Prostate gland (tissue), 2 donors: ENCODE measurements around the gene FARP1. TPM values are rescaled to one million over a fixed set of nuclear protein-coding genes. Genes with fewer than 3 reads are reported as not detected.
A peak's percentile ranks its signal among the peaks of the same experiment; 100 is the strongest.
"Not testable (repeated sequence)": the region's sequence is repeated elsewhere in the genome, so short reads cannot be mapped to it uniquely, and the experiment has no call there.

ENCODE experiments used
- DNase-seq: peaks from one replicate; pipeline ENCODE4 v3.0.0-alpha.2; 2019; ENCODE audit warnings: low spot score
- H3K27ac ChIP-seq, 2 donors: fragments of 200-600 bp; sonication (generic); 2 replicates each; pipeline ENCODE4 v1.5.1; 2017 to 2019
- H3K27me3 ChIP-seq: fragments of 200-600 bp; sonication (generic); replicated peaks from 2 replicates; pipeline ENCODE4 v1.5.1; 2019; ENCODE audit not compliant: insufficient read depth
- H3K36me3 ChIP-seq, 2 donors: fragments of 200-600 bp; sonication (generic); 1 replicate in 1 of 2; 2 replicates in 1 of 2; pipeline versions ENCODE4 v1.5.1 to v1.8.1; 2017 to 2019
- H3K4me1 ChIP-seq: fragments of 200-600 bp; sonication (generic); replicated peaks from 2 replicates; pipeline ENCODE4 v1.5.1; 2019
- H3K4me3 ChIP-seq, 2 donors: fragments of 200-600 bp; sonication (generic); 2 replicates each; pipeline ENCODE4 v1.5.1; 2017 to 2019
- H3K9me3 ChIP-seq: fragments of 200-600 bp; sonication (generic); 2 replicates; pipeline ENCODE4 v1.5.1; 2017
- POLR2A ChIP-seq: fragments of 450-650 bp; IDR thresholded peaks from one replicate; pipeline ENCODE4 v1.6.1; 2016; ENCODE audit warnings: antibody characterized with exemption, mild to moderate bottlenecking
- POLR2AphosphoS5 ChIP-seq: sonication (generic); formaldehyde crosslinking; IDR thresholded peaks from one replicate; pipeline ENCODE4 v1.6.1; 2017; ENCODE audit warnings: antibody characterized with exemption
- WGBS: methylation state at CpG from one replicate; pipeline ENCODE4 v1.1.5; 2018; 5-methylcytosine and 5-hydroxymethylcytosine counted together
- intact Hi-C: fragments of 100-400 bp; cut with DNase I; formaldehyde crosslinking; loops from one replicate; pipeline ENCODE4 v1.14.2; 2022
- total RNA-seq, 2 donors: library from RNA; depleted of rRNA; stranded (reverse); fragments of >200 nt; gene quantifications; one replicate each; pipeline ENCODE4 v1.1.0, GENCODE V29; 2016
- TF ChIP-seq, protein P1 (sequence below), 4 experiments: fragments of 200-600 bp in 2 of 4; fragments of 450-650 bp in 2 of 4; sonication (generic) in 2 of 4; IDR thresholded peaks; 1 replicate in 3 of 4; 2 replicates in 1 of 4; pipeline ENCODE4 v1.5.1; 2016 to 2019; ENCODE audit warnings: antibody characterized with exemption in 4 of 4, mild to moderate bottlenecking in 2 of 4, moderate library complexity in 2 of 4

Gene FARP1
- total RNA-seq, 2 donors from 2014 or later = 70.6 to 77.5 TPM

DNA sequence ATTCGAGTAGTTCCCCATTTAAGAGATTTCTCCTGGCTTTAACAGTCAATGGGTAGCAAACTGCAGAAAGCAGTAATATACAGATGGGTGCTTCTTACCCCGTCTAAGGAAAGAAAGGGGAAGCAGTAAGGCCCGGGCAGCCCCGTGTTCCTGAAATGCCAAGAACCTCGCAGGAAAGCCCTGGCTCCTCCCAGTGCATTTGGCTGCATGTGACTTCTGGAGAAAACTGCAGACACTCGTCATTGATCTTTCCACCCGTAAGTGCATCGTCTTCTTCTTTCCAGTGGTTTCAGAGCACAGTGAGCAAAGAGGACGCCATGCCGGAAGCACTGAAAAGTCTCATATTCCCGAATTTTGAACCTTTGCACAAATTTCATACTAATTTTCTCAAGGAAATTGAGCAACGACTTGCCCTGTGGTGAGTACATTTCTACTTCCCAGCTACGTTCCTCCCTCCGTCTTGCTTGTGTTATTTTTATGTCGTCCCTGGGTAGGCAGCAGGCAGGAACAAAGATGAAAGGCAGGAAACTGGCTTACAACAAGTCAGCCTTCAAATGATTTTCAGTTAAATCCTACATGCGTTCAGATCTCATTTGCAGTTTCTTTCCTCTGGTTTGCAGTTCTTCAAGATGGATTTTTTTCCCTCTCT is 268.8 kb downstream of the FARP1 start:
- 61% methylated on average over 16 of the region's 16 CpGs for WGBS

GRCh38 chr13:98413278-98413677 is 270.4 kb downstream of the FARP1 start:
- peaks cover 12% of the 10 kb centered on the region for H3K4me1 ChIP-seq
- intact Hi-C loops, H3K27me3 ChIP-seq, H3K4me3 ChIP-seq, H3K27ac ChIP-seq, H3K36me3 ChIP-seq, H3K9me3 ChIP-seq, DNase-seq: not testable (repeated sequence)
- WGBS = 94% methylated on average over 3 of the region's 3 CpGs

More for the DNA sequence above, 268.8 kb downstream of the FARP1 start:
- Histone ChIP-seq H3K27ac (peak overlapping the region in 1 of 2 donors; percentile 55), H3K9me3 (no peaks in the 10 kb centered on the region), H3K4me1 (peaks cover 11% of the 10 kb centered on the region), H3K4me3 (peak overlapping the region in 1 of 2 donors; percentile 11), H3K27me3 (no peaks in the 10 kb centered on the region), H3K36me3 (no peaks in the 10 kb centered on the region)
- no peak for TF ChIP-seq POLR2A
- TF ChIP-seq, protein P1, sequence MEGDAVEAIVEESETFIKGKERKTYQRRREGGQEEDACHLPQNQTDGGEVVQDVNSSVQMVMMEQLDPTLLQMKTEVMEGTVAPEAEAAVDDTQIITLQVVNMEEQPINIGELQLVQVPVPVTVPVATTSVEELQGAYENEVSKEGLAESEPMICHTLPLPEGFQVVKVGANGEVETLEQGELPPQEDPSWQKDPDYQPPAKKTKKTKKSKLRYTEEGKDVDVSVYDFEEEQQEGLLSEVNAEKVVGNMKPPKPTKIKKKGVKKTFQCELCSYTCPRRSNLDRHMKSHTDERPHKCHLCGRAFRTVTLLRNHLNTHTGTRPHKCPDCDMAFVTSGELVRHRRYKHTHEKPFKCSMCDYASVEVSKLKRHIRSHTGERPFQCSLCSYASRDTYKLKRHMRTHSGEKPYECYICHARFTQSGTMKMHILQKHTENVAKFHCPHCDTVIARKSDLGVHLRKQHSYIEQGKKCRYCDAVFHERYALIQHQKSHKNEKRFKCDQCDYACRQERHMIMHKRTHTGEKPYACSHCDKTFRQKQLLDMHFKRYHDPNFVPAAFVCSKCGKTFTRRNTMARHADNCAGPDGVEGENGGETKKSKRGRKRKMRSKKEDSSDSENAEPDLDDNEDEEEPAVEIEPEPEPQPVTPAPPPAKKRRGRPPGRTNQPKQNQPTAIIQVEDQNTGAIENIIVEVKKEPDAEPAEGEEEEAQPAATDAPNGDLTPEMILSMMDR (IDR thresholded peaks at IDR 0.05) = no peak
- intact Hi-C loops = no loop called here
- no peak for DNase-seq

DNA sequence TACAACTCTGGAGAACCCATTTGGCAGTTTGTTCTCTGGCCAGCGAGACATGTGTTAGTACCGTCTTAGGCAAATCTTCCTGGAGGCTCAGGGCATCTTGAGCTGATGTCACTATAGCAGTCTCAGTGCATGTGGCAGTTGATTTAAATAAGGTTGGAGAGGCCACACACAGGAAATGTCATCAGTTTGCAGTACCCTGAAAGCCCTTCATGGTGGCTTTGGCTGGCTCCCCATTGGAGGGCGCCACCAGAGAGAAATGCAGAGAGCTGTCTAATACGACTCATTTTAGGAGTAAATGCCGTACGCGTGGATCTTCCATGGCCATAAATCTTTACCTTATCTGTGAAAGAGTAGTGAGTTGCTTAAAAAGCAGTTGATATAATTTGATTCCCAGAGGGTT is 270.9 kb downstream of the FARP1 start:
- intact Hi-C loops = no loop called here
- no peak overlapping the region for H3K27ac ChIP-seq
- WGBS = 95% methylated on average over 7 of the region's 7 CpGs
- H3K4me1 ChIP-seq = peaks cover 12% of the 10 kb centered on the region
- H3K36me3 ChIP-seq = no peaks in the 10 kb centered on the region
- DNase-seq = no peak
- H3K27me3 ChIP-seq = no peaks in the 10 kb centered on the region
- H3K4me3 ChIP-seq = no peak overlapping the region
- no peaks in the 10 kb centered on the region for H3K9me3 ChIP-seq
- TF ChIP-seq, protein P1 (IDR thresholded peaks at IDR 0.05) = no peak
- TF ChIP-seq POLR2A (no peak), POLR2AphosphoS5 (no peak)

GRCh38 chr13:98415326-98416070 is 272.6 kb downstream of the FARP1 start:
- Histone ChIP-seq H3K4me1 (peaks cover 12% of the 10 kb centered on the region), H3K27me3 (no peaks in the 10 kb centered on the region), H3K4me3 (no peak overlapping the region), H3K27ac (peak overlapping the region; percentile 42 to 50), H3K36me3 (no peaks in the 10 kb centered on the region), H3K9me3 (no peaks in the 10 kb centered on the region)
- DNase-seq = no peak
- WGBS = 74% methylated on average over 18 of the region's 18 CpGs
- intact Hi-C loops = no loop called here
- TF ChIP-seq POLR2A = no peak
- no peak for TF ChIP-seq POLR2AphosphoS5
- TF ChIP-seq, protein P1 (IDR thresholded peaks at IDR 0.05) = no peak

DNA sequence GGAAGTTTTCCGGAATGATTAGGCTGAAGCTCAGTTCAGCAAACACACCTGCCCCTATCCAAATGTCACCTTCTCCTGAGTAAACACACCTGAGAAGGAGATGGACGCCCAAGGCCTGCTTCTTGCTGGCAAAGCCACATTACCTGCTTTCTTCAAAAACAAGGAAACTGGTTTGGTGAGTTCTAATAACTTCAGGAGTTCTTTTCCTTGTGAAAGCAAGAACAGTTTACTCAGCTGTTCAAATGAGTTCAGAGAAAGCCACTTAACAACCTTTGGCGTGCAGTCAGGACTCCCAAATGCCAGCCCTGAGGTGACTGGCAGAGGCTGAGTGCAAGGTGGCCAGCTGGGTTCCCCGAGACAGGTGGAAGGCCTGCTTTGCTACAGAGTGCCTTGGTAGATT is 273.5 kb downstream of the FARP1 start:
- H3K4me1 ChIP-seq = peaks cover 12% of the 10 kb centered on the region
- peak overlapping the region; percentile 50 for H3K27ac ChIP-seq
- no peaks in the 10 kb centered on the region for H3K27me3 ChIP-seq
- no peaks in the 10 kb centered on the region for H3K9me3 ChIP-seq
- intact Hi-C loops = no loop called here
- 47% methylated on average over 4 of the region's 4 CpGs for WGBS
- DNase-seq = peak; percentile 96
- H3K4me3 ChIP-seq = no peak overlapping the region
- no peaks in the 10 kb centered on the region for H3K36me3 ChIP-seq
- TF ChIP-seq POLR2A = no peak
- TF ChIP-seq POLR2AphosphoS5 = peak; percentile 99
- TF ChIP-seq, protein P1 (IDR thresholded peaks at IDR 0.05) = no peak
